Measurements from ENCODE around the gene GET4. TPM values are rescaled to one million over a fixed set of nuclear protein-coding genes. Genes with fewer than 3 reads are reported as not detected.
"Not testable (repeated sequence)": the region's sequence is repeated elsewhere in the genome, so short reads cannot be mapped to it uniquely, and the experiment has no call there.

Gene GET4
- total RNA-seq, 1 donor from 2014 or later = 58.3 TPM

GRCh38 chr7:915291-916218, 39.2 kb downstream of the GET4 start:
- no peak for DNase-seq

DNA sequence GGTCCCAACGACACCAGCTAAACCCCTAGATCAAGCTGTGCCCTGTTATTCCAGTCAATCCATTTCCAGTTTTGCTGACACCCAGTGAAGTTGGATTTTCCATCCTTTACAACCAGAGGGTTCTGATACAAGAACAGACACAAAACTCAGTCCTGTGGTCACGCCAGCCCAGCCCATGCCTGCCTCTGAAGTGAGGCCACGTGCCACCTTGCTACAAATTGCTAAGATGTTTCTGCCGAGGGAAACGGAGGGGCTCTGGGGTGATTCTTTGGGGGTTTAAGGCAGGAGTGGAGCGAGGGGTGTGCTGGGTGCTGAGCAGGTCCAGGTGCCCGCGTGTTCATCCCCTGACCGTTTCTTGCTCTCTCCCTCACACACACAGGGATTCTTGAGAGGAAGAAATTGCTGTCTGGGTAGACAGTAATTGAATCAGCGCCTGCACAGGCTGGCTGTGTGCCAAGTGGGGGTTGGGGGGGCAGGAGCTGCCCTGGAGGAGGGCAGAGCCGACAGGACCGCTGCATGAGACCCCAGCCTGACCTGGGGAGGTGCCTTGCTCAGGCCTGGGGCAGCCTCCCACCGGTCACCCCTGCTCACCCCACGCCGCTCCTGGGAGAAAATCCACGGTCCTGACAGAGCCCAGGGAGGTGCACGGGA, 40.1 kb downstream of the GET4 start:
- DNase-seq = peak; percentile 34

DNA sequence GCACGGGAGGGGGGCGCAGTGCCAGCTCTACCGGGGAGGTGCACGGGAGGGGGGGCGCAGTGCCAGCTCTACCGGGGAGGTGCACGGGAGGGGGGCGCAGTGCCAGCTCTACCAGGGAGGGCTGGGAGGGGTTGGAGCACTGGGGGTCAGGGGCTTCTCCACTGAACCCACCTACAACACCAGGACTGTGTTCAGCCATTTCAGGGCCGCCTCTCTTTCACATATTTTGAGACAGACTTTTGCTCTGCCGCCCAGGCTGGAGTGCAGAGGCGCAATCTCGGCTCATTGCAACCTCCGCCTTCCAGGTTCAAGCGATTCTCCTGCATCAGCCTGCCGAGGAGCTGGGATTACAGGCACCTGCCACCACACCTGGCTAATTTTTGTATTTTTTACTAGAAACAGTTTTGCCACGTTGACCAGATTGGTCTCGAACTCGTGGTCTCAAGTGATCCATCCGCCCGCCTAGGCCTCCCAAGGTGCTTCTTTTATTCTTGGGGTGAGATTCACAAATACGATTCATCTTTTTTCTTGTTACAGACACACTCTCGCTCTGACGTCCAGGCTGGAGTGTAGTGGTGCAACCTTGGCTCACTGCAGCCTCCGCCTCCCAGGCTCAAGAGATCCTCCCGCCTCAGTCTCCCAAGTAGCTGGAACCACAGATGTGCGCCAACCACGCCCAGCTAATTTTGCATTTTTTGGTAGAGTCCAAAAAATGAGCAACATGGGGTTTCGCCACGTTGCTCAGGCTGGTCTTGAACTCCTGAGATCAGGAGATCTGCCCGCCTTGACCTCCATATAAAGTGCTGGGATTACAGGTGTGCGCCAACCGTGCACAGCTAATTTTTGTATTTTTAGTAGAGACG, 41.1 kb downstream of the GET4 start:
- no peak for DNase-seq

- no peak for DNase-seq
Observed at GRCh38 chr7:918118-918425, 41.7 kb downstream of the GET4 start.

- no peak for DNase-seq
Observed at GRCh38 chr7:918441-919113, 42.2 kb downstream of the GET4 start.

- DNase-seq = no peak
Observed at GRCh38 chr7:919114-919442, 42.7 kb downstream of the GET4 start.

- DNase-seq = no peak
Observed at GRCh38 chr7:919924-920341, 43.6 kb downstream of the GET4 start.

DNA sequence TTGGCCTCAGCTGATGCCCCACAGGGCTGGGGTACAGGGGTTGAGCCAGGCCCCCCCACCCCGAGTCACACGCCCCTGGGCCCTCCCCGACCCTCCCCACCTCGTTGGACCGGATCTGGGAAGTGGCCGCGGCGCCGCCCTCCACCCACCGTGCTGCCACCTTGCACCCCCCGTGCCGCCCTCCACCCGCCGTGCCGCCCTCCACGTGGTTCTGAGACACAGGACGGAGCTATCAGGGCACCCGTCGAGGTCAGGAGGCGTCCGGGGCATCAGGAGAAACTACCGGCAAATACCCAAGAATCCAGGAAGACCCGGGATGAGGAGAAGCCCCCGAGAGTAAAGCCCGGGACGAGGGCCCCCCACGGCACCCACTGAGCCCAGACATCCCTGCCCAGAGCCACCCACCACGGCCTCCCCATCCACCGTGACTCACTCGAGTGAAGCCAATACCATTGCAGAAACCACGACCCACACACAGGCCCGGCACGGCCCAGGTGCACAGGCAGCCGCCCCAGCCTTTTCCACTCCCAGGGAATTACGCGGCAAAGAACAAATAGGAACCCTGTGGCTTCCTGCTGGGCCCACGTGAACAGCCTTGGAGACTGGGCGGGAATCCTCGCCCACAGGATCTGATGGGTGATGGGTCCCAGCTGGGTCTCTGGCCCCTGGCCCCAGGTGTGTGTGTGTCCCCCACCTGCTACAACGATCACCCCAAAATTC, 44.2 kb downstream of the GET4 start:
- DNase-seq = no peak

DNA sequence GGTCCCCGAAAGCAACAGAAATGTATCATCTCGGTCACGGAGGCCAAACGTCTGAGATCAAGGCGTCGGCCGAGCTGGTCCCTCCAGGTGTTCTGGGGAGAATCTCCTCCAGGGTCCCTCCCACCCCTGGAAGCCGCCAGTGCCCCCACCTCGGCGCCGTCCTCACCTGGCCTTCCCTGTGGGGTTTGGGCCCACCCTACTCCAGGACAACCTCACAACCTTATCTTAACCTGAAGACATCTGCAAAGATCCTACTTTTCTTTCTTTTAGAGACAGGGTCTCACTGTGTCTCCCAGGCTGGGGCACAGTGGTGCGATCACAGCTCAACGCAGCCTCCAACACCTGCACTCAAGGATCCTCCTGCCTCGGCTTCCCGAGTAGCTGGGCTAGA, 44.7 kb downstream of the GET4 start:
- no peak for DNase-seq

- no peak for DNase-seq
Observed at GRCh38 chr7:921581-922333, 45.4 kb downstream of the GET4 start.

- DNase-seq = no peak
Observed at GRCh38 chr7:922334-923107, 46.2 kb downstream of the GET4 start.

DNA sequence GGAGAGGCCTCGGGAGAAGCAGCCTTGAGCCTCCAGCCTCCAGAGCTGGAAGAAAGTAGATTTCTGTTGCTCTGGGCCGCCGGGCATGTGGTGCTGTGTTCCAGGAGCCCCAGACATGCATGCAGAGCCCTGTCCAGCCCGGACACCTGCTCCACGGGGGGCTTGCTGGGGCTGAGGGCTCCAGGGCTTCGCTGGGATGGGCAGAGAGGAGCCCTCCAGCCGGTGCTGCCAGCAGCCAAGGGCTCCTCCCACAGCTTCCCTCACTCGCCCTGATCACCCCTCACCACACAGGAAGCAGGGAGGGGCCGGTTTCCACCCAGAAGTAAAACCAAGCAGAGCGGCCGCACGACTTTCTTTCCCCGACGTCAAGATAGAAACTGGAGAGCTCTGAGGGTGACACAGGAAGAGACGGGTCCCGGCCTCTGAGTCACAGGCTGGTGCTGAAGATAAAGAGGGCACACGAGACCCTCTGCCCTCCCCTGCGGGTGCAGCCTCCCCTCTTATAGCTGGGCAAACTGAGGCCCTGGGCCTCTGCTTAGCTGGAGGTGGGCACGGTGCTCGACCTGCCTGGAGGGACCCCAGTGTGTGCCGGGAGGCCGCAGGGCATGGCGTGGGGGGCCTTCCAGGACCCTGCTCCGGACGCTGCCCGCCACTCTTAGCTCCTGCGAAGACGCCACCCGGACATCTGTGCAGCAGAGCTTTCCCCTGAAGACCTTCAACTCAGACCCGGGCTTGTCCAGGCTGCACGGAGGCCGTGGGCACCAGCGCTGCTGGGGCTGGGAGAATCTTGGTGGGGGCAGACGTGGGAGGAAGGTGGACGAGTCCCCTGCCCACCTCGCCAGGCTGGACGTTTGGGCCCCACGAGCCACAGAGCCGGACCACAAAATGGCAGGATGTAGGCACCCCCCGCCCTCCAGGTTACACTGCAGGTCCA, 47.0 kb downstream of the GET4 start:
- peak; percentile 59 for DNase-seq

- not testable (repeated sequence) for DNase-seq
Observed at GRCh38 chr7:924042-924441, 47.7 kb downstream of the GET4 start.

DNA sequence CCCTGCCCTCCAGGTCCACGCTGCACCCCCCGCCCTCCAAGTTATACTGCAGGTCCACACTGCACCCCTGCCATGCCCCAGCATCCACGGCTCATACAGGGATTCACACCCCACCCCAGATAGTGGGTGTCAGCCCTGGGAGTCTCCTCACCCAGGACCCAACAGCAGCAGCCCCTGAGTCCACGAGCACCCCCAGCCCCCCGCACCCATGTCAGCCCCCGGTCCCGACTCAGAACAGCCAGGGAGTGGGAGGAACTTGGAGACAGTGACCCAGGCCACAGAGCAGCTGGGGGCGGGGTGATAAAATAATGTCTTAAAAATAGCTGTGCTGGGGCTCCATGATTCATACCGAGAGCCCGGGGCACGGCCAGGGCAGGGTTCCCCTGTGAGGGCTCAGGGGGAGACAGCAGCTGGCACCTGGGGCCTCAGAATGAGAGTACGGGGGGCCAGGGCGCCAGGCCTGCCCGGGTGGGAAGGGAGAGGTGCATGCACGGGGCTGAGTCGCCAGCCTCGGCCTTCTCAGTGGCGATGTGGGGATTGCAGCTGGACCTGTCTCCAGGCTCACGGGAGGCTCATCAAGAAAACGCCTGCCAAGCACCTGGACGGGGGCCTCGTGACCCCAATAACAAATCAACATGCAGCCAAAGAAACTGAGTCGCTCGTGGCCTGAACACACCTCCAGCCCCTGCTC, 48.3 kb downstream of the GET4 start:
- DNase-seq = peak; percentile 39

GRCh38 chr7:925601-926000, 49.2 kb downstream of the GET4 start:
- no peak for DNase-seq

DNA sequence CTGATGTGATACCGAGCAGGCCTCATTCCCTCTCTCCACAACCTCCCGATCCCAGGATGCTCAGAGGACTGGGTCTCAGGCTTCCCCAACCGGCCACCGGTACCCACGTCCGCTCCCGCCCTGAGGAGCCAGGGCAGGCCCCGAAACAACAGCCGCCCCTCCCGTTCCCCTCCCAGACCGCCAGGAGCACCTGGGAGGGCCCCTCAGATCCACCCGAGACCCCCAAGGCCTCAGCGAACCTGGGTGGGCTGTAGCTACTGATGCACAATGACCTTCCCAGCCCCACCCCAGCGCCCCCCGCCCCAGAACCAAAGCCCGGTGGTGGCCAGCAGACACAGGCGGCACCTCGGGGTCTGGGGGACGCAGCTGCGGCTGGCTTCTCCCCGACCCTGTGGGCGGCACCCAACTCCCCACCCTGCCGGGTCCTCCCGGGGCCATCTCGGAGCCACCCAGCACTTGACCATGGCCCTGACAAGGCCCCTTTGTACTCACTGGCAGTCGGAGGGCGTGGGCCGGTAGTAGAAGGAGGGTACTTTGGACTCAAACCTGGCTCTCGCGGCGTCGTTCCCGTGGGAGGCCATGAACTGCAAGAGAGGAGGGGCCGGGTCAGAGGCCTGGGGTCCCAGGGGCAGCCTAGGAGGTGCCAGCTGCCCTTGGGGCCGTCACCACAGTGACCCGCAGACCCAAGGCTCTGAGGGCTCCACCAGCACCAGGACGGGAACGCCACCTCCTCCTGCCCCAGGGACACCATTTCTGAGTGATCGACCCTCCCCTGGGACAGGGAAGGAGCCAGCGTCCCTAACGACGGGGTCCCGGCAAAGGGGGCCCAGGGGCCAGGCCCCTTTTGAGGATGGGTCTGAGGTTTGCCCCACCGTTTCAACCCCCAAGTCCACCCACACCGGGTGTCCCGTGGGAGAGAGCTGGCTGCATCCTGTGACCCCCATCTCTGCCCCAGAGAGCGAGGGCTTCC, 50.0 kb downstream of the GET4 start:
- DNase-seq = no peak

DNA sequence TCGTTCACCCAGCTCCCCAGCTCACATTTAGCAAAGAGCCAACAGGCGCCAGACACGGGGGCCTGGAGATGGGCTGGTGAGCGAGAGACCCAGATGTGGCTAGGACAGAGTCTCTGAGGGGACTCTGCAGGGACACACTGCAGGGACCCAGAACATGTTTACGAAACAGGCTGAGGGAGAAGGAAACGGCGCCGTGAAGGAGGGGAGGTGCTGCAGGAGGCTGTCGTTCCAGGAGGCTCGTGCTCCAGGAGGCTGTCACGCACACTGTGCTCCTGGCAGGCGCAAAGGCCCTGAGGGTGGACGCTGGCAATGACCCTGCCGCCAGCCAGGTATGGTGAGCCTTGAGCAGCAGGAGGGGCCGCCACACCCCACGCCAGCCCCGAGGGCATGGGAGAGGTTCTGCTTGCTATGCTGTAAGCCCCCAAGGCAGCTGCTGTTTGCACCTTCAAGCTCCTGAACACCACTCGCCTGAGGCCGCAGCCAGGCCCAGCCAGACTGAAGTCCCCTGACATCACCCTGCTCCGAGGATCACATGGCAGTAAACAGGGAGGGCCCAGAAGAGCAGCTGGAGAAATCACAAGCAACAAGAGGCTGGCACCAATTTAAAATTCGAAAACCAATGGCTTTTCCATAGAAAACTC, 50.8 kb downstream of the GET4 start:
- DNase-seq = no peak
